Mesendoderm (in vitro differentiated cells): ENCODE data around the gene SWI5.

Experiments used
- DNase-seq: peaks from one replicate; pipeline ENCODE4 v3.0.0; 2013
- H2AK5ac ChIP-seq: 2 replicates; pipeline ENCODE4 v1.6.1; 2013; ENCODE audit warnings: low read length, inconsistent platforms
- H2BK120ac ChIP-seq: 2 replicates; pipeline ENCODE4 v1.6.1; 2013; ENCODE audit warnings: low read depth, mild to moderate bottlenecking, low read length, moderate library complexity, mixed read lengths
- H2BK15ac ChIP-seq: replicated peaks from 2 replicates; pipeline ENCODE4 v1.6.1; 2013; ENCODE audit warnings: low read depth, mild to moderate bottlenecking, moderate library complexity
- H2BK5ac ChIP-seq: 2 replicates; pipeline ENCODE4 v1.6.1; 2013; ENCODE audit warnings: low read length, inconsistent platforms
- H3K18ac ChIP-seq: 2 replicates; pipeline ENCODE4 v1.6.1; 2013; ENCODE audit warnings: mild to moderate bottlenecking, low read length, mixed read lengths
- H3K23ac ChIP-seq: one replicate; pipeline ENCODE4 v1.6.1; 2013; ENCODE audit warnings: low read length
- H3K27ac ChIP-seq: 2 replicates; pipeline ENCODE4 v1.5.1; 2013; ENCODE audit warnings: low read depth, mild to moderate bottlenecking, inconsistent platforms, low read length, moderate library complexity
- H3K27me3 ChIP-seq: 2 replicates; pipeline ENCODE4 v1.6.1; 2013; ENCODE audit warnings: low read length, control low read depth, mild to moderate bottlenecking, inconsistent platforms; ENCODE audit not compliant: insufficient read depth, poor library complexity
- H3K36me3 ChIP-seq: 2 replicates; pipeline ENCODE4 v1.6.1; 2013; ENCODE audit warnings: low read length, inconsistent platforms; ENCODE audit not compliant: control insufficient read depth, insufficient read depth
- H3K4ac ChIP-seq: one replicate; pipeline ENCODE4 v1.6.1; 2013; ENCODE audit warnings: low read depth, mild to moderate bottlenecking, low read length, moderate library complexity
- H3K4me1 ChIP-seq: 2 replicates; pipeline ENCODE4 v1.6.1; 2013; ENCODE audit warnings: low read depth, low read length, inconsistent platforms; ENCODE audit not compliant: control insufficient read depth
- H3K4me2 ChIP-seq: 2 replicates; pipeline ENCODE4 v1.6.1; 2013; ENCODE audit warnings: low read length
- H3K4me3 ChIP-seq: 2 replicates; pipeline ENCODE4 v1.5.1; 2013; ENCODE audit warnings: mild to moderate bottlenecking, low read length
- H3K56ac ChIP-seq: one replicate; pipeline ENCODE4 v1.6.1; 2013; ENCODE audit warnings: low read length
- H3K79me1 ChIP-seq: 2 replicates; pipeline ENCODE4 v1.6.1; 2013; ENCODE audit warnings: low read length, inconsistent platforms
- H3K79me2 ChIP-seq: 2 replicates; pipeline ENCODE4 v1.6.1; 2013; ENCODE audit warnings: mild to moderate bottlenecking, low read length; ENCODE audit not compliant: control insufficient read depth, insufficient read depth
- H3K9ac ChIP-seq: 2 replicates; pipeline ENCODE4 v1.6.1; 2013; ENCODE audit warnings: low read length, inconsistent platforms
- H4K5ac ChIP-seq: one replicate; pipeline ENCODE4 v1.6.1; 2013; ENCODE audit warnings: low read length
- H4K8ac ChIP-seq: one replicate; pipeline ENCODE4 v1.6.1; 2013; ENCODE audit warnings: low read depth, mild to moderate bottlenecking, control low read depth, low read length, moderate library complexity
- WGBS: extraction: QIAGEN DNeasy Blood & Tissue Kit; methylation state at CpG from one replicate; pipeline ENCODE4 v1.1.7; 2013; ENCODE audit warnings: low lambda C conversion rate, missing lambda C conversion rate; ENCODE audit not compliant: insufficient coverage; ENCODE audit errors: extremely low coverage; 5-methylcytosine and 5-hydroxymethylcytosine counted together

Gene SWI5

GRCh38 chr9:128258326-128258725, 17.8 kb upstream of the SWI5 start:
- Histone ChIP-seq H2AK5ac (no peak overlapping the region), H3K23ac (no peak overlapping the region), H3K36me3 (peaks cover 9% of the 10 kb centered on the region), H3K56ac (no peak overlapping the region), H4K5ac (no peak overlapping the region), H3K79me2 (no peaks in the 10 kb centered on the region), H3K27ac (no peak overlapping the region), H3K9ac (no peak overlapping the region), H3K4me1 (no peaks in the 10 kb centered on the region), H2BK5ac (no peak overlapping the region), H4K8ac (no peak overlapping the region), H3K4ac (no peak overlapping the region), H3K4me3 (no peak overlapping the region), H3K79me1 (no peaks in the 10 kb centered on the region), H2BK120ac (no peak overlapping the region), H3K4me2 (no peak overlapping the region), H3K18ac (no peak overlapping the region), H3K27me3 (no peaks in the 10 kb centered on the region), H2BK15ac (no peak overlapping the region)
- no CpG with 5 or more reads among the region's 6 CpGs for WGBS
- no peak for DNase-seq

GRCh38 chr9:128259156-128259555, 16.9 kb upstream of the SWI5 start:
- H3K36me3 ChIP-seq = peaks cover 9% of the 10 kb centered on the region
- DNase-seq = peak; percentile 42

GRCh38 chr9:128260340-128260739, 15.7 kb upstream of the SWI5 start:
- H3K36me3 ChIP-seq = peaks cover 9% of the 10 kb centered on the region
- no peaks in the 10 kb centered on the region for H3K79me2 ChIP-seq
- no peak overlapping the region for H3K23ac ChIP-seq
- H3K56ac ChIP-seq = no peak overlapping the region
- H2BK120ac ChIP-seq = no peak overlapping the region
- no peak overlapping the region for H3K27ac ChIP-seq
- H2BK5ac ChIP-seq = no peak overlapping the region
- H3K79me1 ChIP-seq = no peaks in the 10 kb centered on the region
- no peak for DNase-seq
- no peaks in the 10 kb centered on the region for H3K4me1 ChIP-seq
- H2BK15ac ChIP-seq = no peak overlapping the region
- no peaks in the 10 kb centered on the region for H3K27me3 ChIP-seq
- no peak overlapping the region for H3K4me2 ChIP-seq
- no CpG with 5 or more reads among the region's 17 CpGs for WGBS
- H3K18ac ChIP-seq = no peak overlapping the region
- no peak overlapping the region for H4K5ac ChIP-seq
- no peak overlapping the region for H2AK5ac ChIP-seq
- no peak overlapping the region for H3K4me3 ChIP-seq
- H4K8ac ChIP-seq = no peak overlapping the region
- no peak overlapping the region for H3K4ac ChIP-seq
- no peak overlapping the region for H3K9ac ChIP-seq

More at GRCh38 chr9:128259156-128259555, 16.9 kb upstream of the SWI5 start:
- no peak overlapping the region for H2AK5ac ChIP-seq
- H4K8ac ChIP-seq = no peak overlapping the region
- no peaks in the 10 kb centered on the region for H3K79me2 ChIP-seq
- no peak overlapping the region for H2BK15ac ChIP-seq
- no CpG with 5 or more reads among the region's 9 CpGs for WGBS
- H3K18ac ChIP-seq = no peak overlapping the region
- H3K9ac ChIP-seq = no peak overlapping the region
- H3K4me2 ChIP-seq = no peak overlapping the region
- no peaks in the 10 kb centered on the region for H3K79me1 ChIP-seq
- H2BK5ac ChIP-seq = no peak overlapping the region
- H3K4ac ChIP-seq = no peak overlapping the region
- no peaks in the 10 kb centered on the region for H3K4me1 ChIP-seq
- no peak overlapping the region for H3K27ac ChIP-seq
- H3K23ac ChIP-seq = no peak overlapping the region
- H2BK120ac ChIP-seq = no peak overlapping the region
- no peak overlapping the region for H3K56ac ChIP-seq
- H3K27me3 ChIP-seq = no peaks in the 10 kb centered on the region
- H3K4me3 ChIP-seq = no peak overlapping the region
- no peak overlapping the region for H4K5ac ChIP-seq

- Histone ChIP-seq H3K4me1 (no peaks in the 10 kb centered on the region), H2BK5ac (no peak overlapping the region), H3K79me1 (no peaks in the 10 kb centered on the region), H3K18ac (no peak overlapping the region), H3K4me2 (no peak overlapping the region), H4K5ac (no peak overlapping the region), H2BK120ac (no peak overlapping the region), H3K27ac (no peak overlapping the region), H2BK15ac (no peak overlapping the region), H3K23ac (no peak overlapping the region), H3K27me3 (no peaks in the 10 kb centered on the region), H3K79me2 (no peaks in the 10 kb centered on the region), H3K56ac (no peak overlapping the region), H4K8ac (no peak overlapping the region), H3K9ac (no peak overlapping the region), H3K4ac (no peak overlapping the region), H2AK5ac (no peak overlapping the region), H3K36me3 (peaks cover 9% of the 10 kb centered on the region), H3K4me3 (no peak overlapping the region)
- no peak for DNase-seq
- no CpG with 5 or more reads among the region's 4 CpGs for WGBS
Observed at GRCh38 chr9:128262687-128263086, 13.4 kb upstream of the SWI5 start.

- Histone ChIP-seq H2BK15ac (no peak overlapping the region), H3K56ac (no peak overlapping the region), H4K8ac (no peak overlapping the region), H3K9ac (no peak overlapping the region), H3K23ac (no peak overlapping the region), H3K79me2 (no peaks in the 10 kb centered on the region), H3K27me3 (no peaks in the 10 kb centered on the region), H3K18ac (no peak overlapping the region), H2AK5ac (no peak overlapping the region), H4K5ac (no peak overlapping the region), H3K36me3 (peaks cover 8% of the 10 kb centered on the region), H2BK5ac (no peak overlapping the region), H3K79me1 (no peaks in the 10 kb centered on the region), H3K4me1 (no peaks in the 10 kb centered on the region), H2BK120ac (no peak overlapping the region), H3K4me2 (no peak overlapping the region), H3K4ac (no peak overlapping the region), H3K27ac (no peak overlapping the region), H3K4me3 (no peak overlapping the region)
- DNase-seq = no peak
- no CpG with 5 or more reads among the region's 10 CpGs for WGBS
Observed at GRCh38 chr9:128265348-128265847, 10.7 kb upstream of the SWI5 start.

- H3K18ac ChIP-seq = no peak overlapping the region
- no peak overlapping the region for H2BK120ac ChIP-seq
- no peak overlapping the region for H3K4me3 ChIP-seq
- H2AK5ac ChIP-seq = no peak overlapping the region
- H3K27ac ChIP-seq = no peak overlapping the region
- no peak for DNase-seq
- H2BK5ac ChIP-seq = no peak overlapping the region
- H3K4me1 ChIP-seq = no peaks in the 10 kb centered on the region
- H3K23ac ChIP-seq = no peak overlapping the region
- no peak overlapping the region for H3K4me2 ChIP-seq
- peaks cover 10% of the 10 kb centered on the region for H3K36me3 ChIP-seq
- H3K79me2 ChIP-seq = no peaks in the 10 kb centered on the region
- no peaks in the 10 kb centered on the region for H3K79me1 ChIP-seq
- no peak overlapping the region for H4K5ac ChIP-seq
- no peak overlapping the region for H2BK15ac ChIP-seq
- H4K8ac ChIP-seq = no peak overlapping the region
- no peak overlapping the region for H3K4ac ChIP-seq
- WGBS = no CpG with 5 or more reads among the region's 15 CpGs
- no peak overlapping the region for H3K56ac ChIP-seq
- no peaks in the 10 kb centered on the region for H3K27me3 ChIP-seq
- no peak overlapping the region for H3K9ac ChIP-seq
Observed at GRCh38 chr9:128266868-128267590, 9.0 kb upstream of the SWI5 start.
